Measurements from ENCODE around the gene KCNK18. TPM values are rescaled to one million over a fixed set of nuclear protein-coding genes. Genes with fewer than 3 reads are reported as not detected.

KCNK18 gene
- total RNA-seq, 1 donor from 2014 or later: not detected

DNA sequence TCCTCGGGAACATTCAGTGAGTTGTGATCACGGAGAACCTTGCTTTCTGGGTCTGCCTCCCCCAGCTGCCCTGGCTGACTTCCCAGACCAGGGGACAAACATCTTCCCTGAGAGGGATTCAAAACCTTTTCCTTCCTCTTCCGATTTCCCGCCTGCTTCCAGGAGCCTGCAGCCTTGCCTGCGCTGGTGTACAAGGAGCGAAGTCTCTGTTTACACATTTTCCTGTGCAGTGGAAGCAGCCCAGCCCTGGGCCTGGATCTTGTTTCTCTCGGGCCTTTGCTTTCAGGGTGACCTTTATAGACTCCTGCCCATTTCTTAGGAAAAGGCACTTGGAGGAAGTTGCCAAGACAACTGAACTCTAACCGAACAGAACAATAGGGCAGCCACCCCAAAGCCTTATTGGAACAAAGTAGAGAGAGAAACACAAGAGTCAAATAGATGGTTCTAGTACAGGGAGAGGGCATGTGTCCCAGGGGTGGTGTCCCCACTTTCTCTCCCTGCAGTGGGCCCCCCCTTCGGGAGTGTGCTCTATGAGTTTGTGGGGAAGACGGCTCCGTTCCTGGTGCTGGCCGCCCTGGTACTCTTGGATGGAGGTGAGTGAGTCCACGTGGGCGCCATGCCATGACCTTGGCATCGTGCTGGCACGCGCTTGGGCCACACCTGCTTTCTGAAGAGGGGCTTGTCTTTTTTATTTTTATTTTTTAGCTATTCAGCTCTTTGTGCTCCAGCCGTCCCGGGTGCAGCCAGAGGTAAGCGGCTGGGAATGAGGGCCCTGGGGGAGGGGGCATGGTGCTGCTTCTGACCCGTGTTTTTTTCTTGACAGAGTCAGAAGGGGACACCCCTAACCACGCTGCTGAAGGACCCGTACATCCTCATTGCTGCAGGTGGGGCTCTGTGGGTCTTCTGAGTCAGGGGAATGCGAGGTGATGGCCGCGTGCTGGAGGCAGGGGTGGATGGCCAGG, 57.8 kb downstream of the KCNK18 start:
- no peak overlapping the region for H3K27ac Mint-ChIP-seq (ENCODE audit: unreplicated experiment)
- peaks cover 45% of the 10 kb centered on the region for H3K4me1 Mint-ChIP-seq (ENCODE audit: low read depth, unreplicated experiment)
- no peaks in the 10 kb centered on the region for H3K36me3 Mint-ChIP-seq (ENCODE audit: unreplicated experiment)
- H3K4me3 Mint-ChIP-seq (ENCODE audit: unreplicated experiment): no peak overlapping the region
- TF ChIP-seq, protein P1, sequence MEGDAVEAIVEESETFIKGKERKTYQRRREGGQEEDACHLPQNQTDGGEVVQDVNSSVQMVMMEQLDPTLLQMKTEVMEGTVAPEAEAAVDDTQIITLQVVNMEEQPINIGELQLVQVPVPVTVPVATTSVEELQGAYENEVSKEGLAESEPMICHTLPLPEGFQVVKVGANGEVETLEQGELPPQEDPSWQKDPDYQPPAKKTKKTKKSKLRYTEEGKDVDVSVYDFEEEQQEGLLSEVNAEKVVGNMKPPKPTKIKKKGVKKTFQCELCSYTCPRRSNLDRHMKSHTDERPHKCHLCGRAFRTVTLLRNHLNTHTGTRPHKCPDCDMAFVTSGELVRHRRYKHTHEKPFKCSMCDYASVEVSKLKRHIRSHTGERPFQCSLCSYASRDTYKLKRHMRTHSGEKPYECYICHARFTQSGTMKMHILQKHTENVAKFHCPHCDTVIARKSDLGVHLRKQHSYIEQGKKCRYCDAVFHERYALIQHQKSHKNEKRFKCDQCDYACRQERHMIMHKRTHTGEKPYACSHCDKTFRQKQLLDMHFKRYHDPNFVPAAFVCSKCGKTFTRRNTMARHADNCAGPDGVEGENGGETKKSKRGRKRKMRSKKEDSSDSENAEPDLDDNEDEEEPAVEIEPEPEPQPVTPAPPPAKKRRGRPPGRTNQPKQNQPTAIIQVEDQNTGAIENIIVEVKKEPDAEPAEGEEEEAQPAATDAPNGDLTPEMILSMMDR (IDR thresholded peaks at IDR 0.05; ENCODE audit: partially characterized antibody, unreplicated experiment): no peak
- no peak for DNase-seq
- H3K9me3 Mint-ChIP-seq (ENCODE audit: unreplicated experiment): peaks cover 10% of the 10 kb centered on the region
- peaks cover 9% of the 10 kb centered on the region for H3K27me3 Mint-ChIP-seq (ENCODE audit: unreplicated experiment)

DNA sequence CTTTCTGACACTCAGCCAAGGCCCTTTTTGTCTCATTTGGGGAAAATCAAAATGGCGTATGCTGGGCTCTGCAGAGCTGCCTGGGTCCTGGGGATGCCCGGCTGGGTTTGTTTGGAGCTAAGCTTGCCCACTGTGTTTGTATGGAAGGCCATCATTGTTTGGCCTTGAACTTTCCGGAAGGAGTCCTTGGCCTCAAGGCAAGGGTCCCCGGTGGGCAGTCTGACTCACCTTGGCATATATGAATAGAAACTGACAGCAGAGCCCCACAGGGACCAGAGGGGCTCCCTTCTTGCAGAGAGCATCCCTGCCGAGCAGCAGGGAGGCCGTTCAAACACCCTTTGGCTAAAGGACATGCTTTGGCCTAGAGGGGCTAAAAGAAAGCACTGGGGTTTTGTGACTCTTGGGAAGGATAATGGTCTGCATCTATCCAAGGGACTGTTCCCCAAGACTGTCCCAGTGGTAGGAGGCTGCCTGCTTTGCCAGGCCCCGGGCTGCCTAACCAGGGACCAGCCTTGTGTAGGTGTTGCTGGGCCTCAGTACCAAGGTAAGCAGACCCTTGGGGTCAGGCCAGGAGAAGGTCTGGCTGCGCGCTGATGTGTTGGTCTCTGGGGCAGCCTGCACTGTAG, 58.7 kb downstream of the KCNK18 start:
- Mint-ChIP-seq H3K4me1 (ENCODE audit: low read depth, unreplicated experiment) (peaks cover 49% of the 10 kb centered on the region), H3K36me3 (ENCODE audit: unreplicated experiment) (no peaks in the 10 kb centered on the region), H3K9me3 (ENCODE audit: unreplicated experiment) (peaks cover 10% of the 10 kb centered on the region), H3K27ac (ENCODE audit: unreplicated experiment) (no peak overlapping the region), H3K4me3 (ENCODE audit: unreplicated experiment) (no peak overlapping the region), H3K27me3 (ENCODE audit: unreplicated experiment) (peaks cover 9% of the 10 kb centered on the region)
- TF ChIP-seq, protein P1 (IDR thresholded peaks at IDR 0.05; ENCODE audit: partially characterized antibody, unreplicated experiment): no peak
- no peak for DNase-seq

- TF ChIP-seq, protein P1 (IDR thresholded peaks at IDR 0.05; ENCODE audit: partially characterized antibody, unreplicated experiment): no peak
- no peak for DNase-seq
- Mint-ChIP-seq H3K27me3 (ENCODE audit: unreplicated experiment) (peaks cover 11% of the 10 kb centered on the region), H3K36me3 (ENCODE audit: unreplicated experiment) (no peaks in the 10 kb centered on the region), H3K9me3 (ENCODE audit: unreplicated experiment) (peaks cover 10% of the 10 kb centered on the region), H3K4me3 (ENCODE audit: unreplicated experiment) (no peak overlapping the region), H3K4me1 (ENCODE audit: low read depth, unreplicated experiment) (peaks cover 44% of the 10 kb centered on the region), H3K27ac (ENCODE audit: unreplicated experiment) (peak overlapping the region; percentile 93)
These were observed 59.6 kb downstream of the KCNK18 start for GRCh38 chr10:117256910-117257309.

GRCh38 chr10:117257721-117258120, 60.4 kb downstream of the KCNK18 start:
- peak overlapping the region; percentile 93 for H3K27ac Mint-ChIP-seq (ENCODE audit: unreplicated experiment)
- peak; percentile 86 for DNase-seq
- H3K4me3 Mint-ChIP-seq (ENCODE audit: unreplicated experiment): peak overlapping the region; percentile 64
- H3K27me3 Mint-ChIP-seq (ENCODE audit: unreplicated experiment): peaks cover 11% of the 10 kb centered on the region
- peaks cover 10% of the 10 kb centered on the region for H3K9me3 Mint-ChIP-seq (ENCODE audit: unreplicated experiment)
- TF ChIP-seq, protein P1 (IDR thresholded peaks at IDR 0.05; ENCODE audit: partially characterized antibody, unreplicated experiment): no peak
- H3K4me1 Mint-ChIP-seq (ENCODE audit: low read depth, unreplicated experiment): peaks cover 39% of the 10 kb centered on the region
- H3K36me3 Mint-ChIP-seq (ENCODE audit: unreplicated experiment): no peaks in the 10 kb centered on the region

Measured in glutamatergic neuron (in vitro differentiated cells).